ENCODE measurements around the gene MTHFD2.

MTHFD2 gene

GRCh38 chr2:74260495-74260894, 62.1 kb downstream of the MTHFD2 start:
- no peaks in the 10 kb centered on the region for H3K9me2 ChIP-seq (ENCODE audit: low read depth, low read length)
- H4K20me1 ChIP-seq (ENCODE audit: insufficient read depth, low read length), result no peaks in the 10 kb centered on the region
- no peak for TF ChIP-seq CTCF (IDR thresholded peaks at IDR 0.05; ENCODE audit: low read length)
- no peak for TF ChIP-seq EZH2 (IDR thresholded peaks at IDR 0.05; ENCODE audit: borderline replicate concordance, low read length)
- no peak overlapping the region for H3K9ac ChIP-seq (ENCODE audit: low read length)
- no peaks in the 10 kb centered on the region for H3F3A ChIP-seq (ENCODE audit: insufficient read depth, low read length)
- no peak overlapping the region for H3K4me2 ChIP-seq (ENCODE audit: low read length)
- no peaks in the 10 kb centered on the region for H3K79me2 ChIP-seq (ENCODE audit: insufficient read depth, low read length)
- H3K27me3 ChIP-seq (ENCODE audit: insufficient read depth, low read length), result 0 out of 2 replicates have a peak, but pooled peaks cover 6% of the 10 kb centered on the region
- H3K4me1 ChIP-seq (ENCODE audit: insufficient read depth, low read length, severe bottlenecking), result no peaks in the 10 kb centered on the region
- no peaks in the 10 kb centered on the region for H3K36me3 ChIP-seq (ENCODE audit: insufficient read depth, low read length)
- H2AFZ ChIP-seq (ENCODE audit: low read length), result no peak overlapping the region
- no peak overlapping the region for H3K4me3 ChIP-seq (ENCODE audit: low read depth, low read length, poor library complexity, severe bottlenecking)
- H3K9me3 ChIP-seq (ENCODE audit: low read length), result no peaks in the 10 kb centered on the region
- no peak overlapping the region for H3K27ac ChIP-seq (ENCODE audit: low read depth, low read length, poor library complexity, severe bottlenecking)

GRCh38 chr2:74261204-74261864, 62.9 kb downstream of the MTHFD2 start:
- TF ChIP-seq EZH2 (IDR thresholded peaks at IDR 0.05; ENCODE audit: borderline replicate concordance, low read length), result no peak
- TF ChIP-seq CTCF (IDR thresholded peaks at IDR 0.05; ENCODE audit: low read length), result peak; percentile 8; the same call in 1 of the 2 replicates

DNA sequence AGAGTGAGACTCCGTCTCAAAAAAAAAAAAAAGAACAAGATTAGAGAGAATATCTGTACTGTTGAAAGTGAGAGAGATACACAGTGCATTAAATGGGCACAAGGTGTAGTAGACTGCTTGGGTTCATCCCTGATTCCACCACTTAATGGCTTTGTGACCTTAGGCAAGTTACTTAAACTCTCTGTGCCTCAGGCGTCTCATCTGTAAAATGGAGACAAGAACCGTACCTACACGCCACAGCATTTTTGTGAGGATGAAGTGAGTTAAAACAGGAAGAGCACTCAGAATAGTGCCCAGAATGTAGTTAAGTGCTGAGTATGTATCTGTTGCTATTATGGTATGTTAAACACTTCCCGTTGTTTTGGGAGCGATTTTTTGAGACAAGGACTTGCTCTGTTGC, 64.3 kb downstream of the MTHFD2 start:
- Histone ChIP-seq H3K4me1 (ENCODE audit: insufficient read depth, low read length, severe bottlenecking) (peaks cover 3% of the 10 kb centered on the region), H3K27me3 (ENCODE audit: insufficient read depth, low read length) (0 out of 2 replicates have a peak, but pooled peaks cover 6% of the 10 kb centered on the region), H3K4me2 (ENCODE audit: low read length) (no peak overlapping the region), H3K79me2 (ENCODE audit: insufficient read depth, low read length) (no peaks in the 10 kb centered on the region), H3K27ac (ENCODE audit: low read depth, low read length, poor library complexity, severe bottlenecking) (no peak overlapping the region), H3K9ac (ENCODE audit: low read length) (no peak overlapping the region), H3K9me3 (ENCODE audit: low read length) (no peaks in the 10 kb centered on the region), H3F3A (ENCODE audit: insufficient read depth, low read length) (no peaks in the 10 kb centered on the region), H2AFZ (ENCODE audit: low read length) (no peak overlapping the region), H3K4me3 (ENCODE audit: low read depth, low read length, poor library complexity, severe bottlenecking) (no peak overlapping the region), H4K20me1 (ENCODE audit: insufficient read depth, low read length) (no peaks in the 10 kb centered on the region), H3K9me2 (ENCODE audit: low read depth, low read length) (no peaks in the 10 kb centered on the region), H3K36me3 (ENCODE audit: insufficient read depth, low read length) (no peaks in the 10 kb centered on the region)
- TF ChIP-seq EZH2 (IDR thresholded peaks at IDR 0.05; ENCODE audit: borderline replicate concordance, low read length) (no peak), CTCF (IDR thresholded peaks at IDR 0.05; ENCODE audit: low read length) (no peak)

More at GRCh38 chr2:74261204-74261864, 62.9 kb downstream of the MTHFD2 start:
- H3K36me3 ChIP-seq (ENCODE audit: insufficient read depth, low read length), result no peaks in the 10 kb centered on the region
- no peaks in the 10 kb centered on the region for H3K9me3 ChIP-seq (ENCODE audit: low read length)
- no peak overlapping the region for H3K4me2 ChIP-seq (ENCODE audit: low read length)
- 0 out of 2 replicates have a peak, but pooled peaks cover 6% of the 10 kb centered on the region for H3K27me3 ChIP-seq (ENCODE audit: insufficient read depth, low read length)
- H3K27ac ChIP-seq (ENCODE audit: low read depth, low read length, poor library complexity, severe bottlenecking), result no peak overlapping the region
- H3F3A ChIP-seq (ENCODE audit: insufficient read depth, low read length), result no peaks in the 10 kb centered on the region
- no peak overlapping the region for H2AFZ ChIP-seq (ENCODE audit: low read length)
- no peak overlapping the region for H3K4me3 ChIP-seq (ENCODE audit: low read depth, low read length, poor library complexity, severe bottlenecking)
- H3K9me2 ChIP-seq (ENCODE audit: low read depth, low read length), result no peaks in the 10 kb centered on the region
- no peaks in the 10 kb centered on the region for H3K79me2 ChIP-seq (ENCODE audit: insufficient read depth, low read length)
- no peaks in the 10 kb centered on the region for H4K20me1 ChIP-seq (ENCODE audit: insufficient read depth, low read length)
- no peaks in the 10 kb centered on the region for H3K4me1 ChIP-seq (ENCODE audit: insufficient read depth, low read length, severe bottlenecking)
- no peak overlapping the region for H3K9ac ChIP-seq (ENCODE audit: low read length)
